GM18520 (cell line): Measurements from ENCODE around the gene NTRK2.
"Not testable (repeated sequence)": the region's sequence is repeated elsewhere in the genome, so short reads cannot be mapped to it uniquely, and the experiment has no call there.

Source experiments
- ATAC-seq: cut with Tn5 transposase; IDR thresholded peaks from one replicate; pipeline ENCODE4 v1.9.1; 2021; ENCODE audit not compliant: unreplicated experiment

NTRK2 gene

DNA sequence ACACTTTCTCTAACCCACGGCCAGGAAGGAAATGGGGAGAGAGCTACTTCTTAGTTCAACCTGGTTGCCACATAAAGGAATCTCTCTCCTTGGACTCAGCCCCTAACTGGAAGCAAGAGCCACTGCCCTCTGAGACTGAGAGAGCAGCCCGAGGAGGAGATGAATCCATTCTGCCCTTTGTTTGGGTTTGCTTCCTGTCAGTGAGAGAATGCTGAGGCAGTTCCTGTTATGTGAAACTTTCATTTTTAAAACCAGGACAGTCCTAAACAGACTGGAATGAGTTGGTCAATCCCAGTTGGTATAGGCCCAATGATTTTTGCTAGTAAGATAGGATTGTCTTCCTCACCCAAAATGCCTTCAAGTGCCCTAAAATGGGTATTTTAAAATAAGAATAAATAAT lies 205.1 kb downstream of the NTRK2 start:
- no peak for ATAC-seq

DNA sequence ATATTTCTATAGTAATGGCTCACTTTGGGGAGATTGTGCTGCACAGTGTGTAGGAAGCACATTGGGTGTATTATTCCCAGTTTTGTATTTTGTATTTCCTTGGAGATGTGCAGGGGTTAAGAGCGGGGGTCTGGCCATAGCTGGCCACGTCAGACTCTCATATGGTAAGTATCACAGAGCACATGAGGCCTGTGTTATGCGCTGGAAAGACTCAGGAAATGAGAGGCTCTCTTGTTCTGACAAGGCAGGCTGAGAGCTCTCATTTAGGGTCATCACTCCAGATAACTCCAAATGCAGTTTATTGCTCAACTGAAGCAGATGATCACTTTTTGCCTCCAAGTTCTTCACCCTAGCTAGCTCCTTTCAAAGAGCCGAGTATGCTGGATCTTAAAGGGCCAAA lies 205.7 kb downstream of the NTRK2 start:
- no peak for ATAC-seq

GRCh38 chr9:84879631-84880030 lies 210.1 kb downstream of the NTRK2 start:
- no peak for ATAC-seq

DNA sequence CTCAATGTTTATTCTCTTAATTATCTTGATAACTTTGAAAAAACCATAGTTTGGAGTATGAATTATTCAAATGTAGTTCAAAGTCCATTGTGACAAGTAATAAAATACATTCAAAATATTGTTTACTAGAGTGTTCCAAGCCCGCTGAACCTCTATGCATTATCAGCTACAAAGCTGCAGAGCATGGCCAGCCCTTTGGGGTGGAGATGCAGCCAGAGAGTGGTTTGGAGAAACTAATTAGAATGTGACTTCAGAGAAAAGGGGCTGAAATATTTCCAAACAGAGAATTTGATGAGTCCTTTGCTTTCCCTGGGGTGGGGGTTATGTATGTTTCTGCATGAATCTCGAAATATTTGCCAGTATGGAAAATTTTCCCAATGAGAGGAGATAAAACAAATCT lies 211.3 kb downstream of the NTRK2 start:
- ATAC-seq, result no peak

DNA sequence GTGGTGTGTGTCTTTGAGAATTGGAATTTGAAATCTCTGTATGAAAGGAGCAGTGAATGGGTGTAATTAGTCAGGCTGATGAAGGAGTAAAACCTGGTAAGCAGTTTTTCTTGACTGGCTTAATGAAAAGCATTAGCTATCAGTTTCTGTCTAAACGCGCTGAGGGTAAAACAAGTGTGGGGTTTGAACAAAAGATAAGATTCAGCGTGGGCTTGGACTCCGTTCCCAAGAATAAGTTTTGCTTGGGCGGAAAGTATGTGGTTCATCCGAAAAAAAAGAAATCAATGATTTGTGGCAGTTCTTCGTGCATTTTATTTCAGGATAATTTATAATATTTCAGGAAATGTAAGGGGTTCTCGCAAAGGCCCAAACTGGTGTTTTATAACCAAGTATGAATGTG lies 217.3 kb downstream of the NTRK2 start:
- no peak for ATAC-seq

DNA sequence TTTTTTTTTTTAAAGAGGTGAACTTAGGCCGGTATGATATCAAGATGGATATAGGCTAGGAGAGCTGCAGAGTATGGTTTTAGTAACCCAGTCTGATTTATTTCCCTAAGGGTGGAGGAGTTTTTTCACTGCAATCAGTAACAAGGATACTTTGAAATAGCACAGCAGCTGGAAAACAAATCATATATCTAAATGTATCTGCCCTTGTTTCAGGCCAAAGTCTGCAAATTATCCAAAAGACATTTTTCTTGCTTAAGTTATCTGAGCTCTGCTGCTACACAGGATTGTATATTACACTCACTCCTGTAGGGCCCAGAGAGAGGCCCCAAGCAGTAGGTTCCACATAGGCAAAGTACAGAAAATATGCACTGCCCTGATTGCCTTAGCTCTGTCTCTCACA lies 222.4 kb downstream of the NTRK2 start:
- ATAC-seq, result no peak

DNA sequence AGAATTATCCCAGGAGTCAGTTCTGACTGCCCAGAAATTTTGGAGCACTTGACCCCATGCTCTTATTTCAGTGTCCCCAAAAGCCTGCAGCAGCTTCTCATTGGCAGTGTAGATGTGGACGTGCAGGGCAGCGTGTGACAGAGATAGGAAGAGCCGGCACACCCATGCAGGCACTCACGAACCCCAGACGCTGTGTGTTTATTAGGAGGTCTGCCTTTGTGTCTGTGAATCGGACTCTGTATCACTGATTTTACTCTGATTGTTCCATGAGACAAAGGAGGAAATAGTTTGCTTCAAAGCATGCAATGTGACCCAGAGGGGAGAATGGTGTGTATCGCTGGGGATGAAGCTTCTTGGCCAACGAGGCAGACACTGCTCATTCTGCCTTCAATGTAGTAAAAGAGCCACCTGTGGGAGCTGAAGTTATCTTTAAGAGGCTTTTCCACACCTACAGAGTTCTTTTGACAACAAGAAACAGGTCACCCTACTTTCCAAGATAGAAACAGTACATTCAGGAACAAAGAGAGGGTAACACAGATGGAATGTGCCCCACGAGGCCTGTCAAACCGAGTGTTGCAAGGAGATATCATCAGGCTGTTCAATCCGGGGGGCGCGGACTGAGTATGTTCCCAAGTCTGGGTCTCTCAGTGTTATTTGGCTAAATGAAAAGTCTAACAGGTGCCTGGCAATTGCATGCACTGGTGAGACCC lies 224.0 kb downstream of the NTRK2 start:
- no peak for ATAC-seq

- ATAC-seq, result no peak
These were observed 225.3 kb downstream of the NTRK2 start for GRCh38 chr9:84894859-84895258.

DNA sequence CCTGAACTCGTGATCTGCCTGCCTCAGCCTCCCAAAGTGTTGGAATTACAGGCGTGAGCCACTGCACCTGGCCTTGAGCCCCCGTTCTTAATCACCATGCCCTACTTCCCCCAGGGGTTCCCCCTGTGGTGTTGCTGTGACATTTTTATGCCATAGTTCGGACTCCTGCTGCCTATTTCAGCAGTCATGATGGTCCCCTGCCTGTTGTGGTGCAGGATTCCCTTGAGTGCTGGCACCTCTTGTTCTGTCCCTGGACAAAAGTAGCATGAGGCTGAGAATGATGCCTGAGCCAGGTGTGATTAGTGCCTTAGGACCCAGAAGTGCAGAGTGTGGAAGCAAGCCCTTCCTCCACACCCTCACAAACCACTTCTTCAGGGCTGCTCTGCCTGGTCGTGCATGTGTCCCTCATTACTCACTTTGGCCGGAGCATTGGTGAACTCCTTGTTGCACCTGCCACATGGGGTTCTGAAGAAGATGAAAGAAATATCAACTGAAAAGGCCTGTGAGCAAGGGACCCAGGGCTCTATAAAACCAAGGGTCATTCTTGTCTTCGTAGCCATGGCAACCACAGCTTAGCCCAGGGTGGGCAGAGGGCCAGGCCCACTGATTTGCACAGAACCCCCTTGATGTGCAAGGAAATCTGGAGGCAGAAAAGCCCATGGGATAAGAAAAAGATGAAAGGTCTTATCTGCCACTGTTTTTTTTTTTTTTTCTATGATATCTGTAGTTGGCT lies 228.0 kb downstream of the NTRK2 start:
- ATAC-seq, result no peak

GRCh38 chr9:84898188-84898587 lies 228.7 kb downstream of the NTRK2 start:
- no peak for ATAC-seq

GRCh38 chr9:84898618-84899017 lies 229.1 kb downstream of the NTRK2 start:
- not testable (repeated sequence) for ATAC-seq

DNA sequence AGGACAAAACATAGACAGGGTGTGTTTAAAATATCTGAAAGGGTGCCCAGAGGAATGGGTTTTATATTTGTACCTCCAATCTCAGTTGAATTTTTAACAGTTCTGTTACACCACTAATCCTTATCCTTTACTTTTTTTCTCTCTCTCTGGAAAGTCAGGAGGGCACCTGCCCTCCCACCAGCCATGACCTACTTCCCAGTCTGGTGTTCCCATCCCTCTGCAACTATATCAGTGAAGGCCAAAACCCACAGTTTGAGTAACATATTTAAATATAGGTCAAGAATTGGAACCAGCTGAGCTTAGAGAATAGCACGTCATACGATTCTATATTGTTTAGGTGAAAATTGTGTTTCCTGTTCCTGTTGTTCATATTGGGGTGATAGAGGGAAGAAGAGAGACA lies 229.8 kb downstream of the NTRK2 start:
- ATAC-seq, result no peak

DNA sequence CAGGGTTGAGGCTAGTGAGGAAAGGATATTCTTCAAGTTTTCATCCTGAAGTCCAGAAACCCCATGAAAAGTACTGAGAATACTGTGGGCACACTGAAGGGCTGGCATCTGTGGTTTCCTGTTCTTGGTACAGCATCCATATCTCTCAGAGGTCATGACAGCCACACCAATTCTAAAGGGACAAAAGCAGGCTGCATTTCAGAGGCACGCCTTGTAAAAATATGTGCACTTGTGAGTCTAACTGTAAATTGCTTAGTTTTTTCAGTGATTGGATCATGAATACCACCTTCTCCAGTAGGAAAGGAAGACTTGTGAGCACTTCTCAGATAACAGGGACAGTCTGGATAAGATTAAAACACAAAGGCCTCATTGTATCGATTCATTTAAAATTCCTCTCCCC lies 230.9 kb downstream of the NTRK2 start:
- no peak for ATAC-seq

DNA sequence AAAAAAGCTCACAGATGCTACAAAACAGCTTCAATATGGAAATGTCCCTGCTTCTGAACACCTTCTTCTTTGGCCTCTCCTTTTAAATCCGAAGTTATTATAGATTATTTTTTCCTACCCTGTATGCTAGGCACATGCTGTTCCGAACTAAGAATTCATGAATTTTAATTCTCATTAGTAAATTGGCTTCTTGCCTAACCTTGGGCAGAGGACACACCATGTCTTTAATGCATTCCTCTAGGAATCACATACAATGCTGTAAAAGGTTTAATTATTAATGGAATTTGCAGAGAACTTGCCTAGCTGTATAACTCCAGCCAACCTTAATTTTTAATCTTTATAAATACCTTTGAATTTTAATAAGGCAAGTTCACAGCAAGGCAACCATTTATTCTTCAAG lies 234.4 kb downstream of the NTRK2 start:
- ATAC-seq, result no peak

DNA sequence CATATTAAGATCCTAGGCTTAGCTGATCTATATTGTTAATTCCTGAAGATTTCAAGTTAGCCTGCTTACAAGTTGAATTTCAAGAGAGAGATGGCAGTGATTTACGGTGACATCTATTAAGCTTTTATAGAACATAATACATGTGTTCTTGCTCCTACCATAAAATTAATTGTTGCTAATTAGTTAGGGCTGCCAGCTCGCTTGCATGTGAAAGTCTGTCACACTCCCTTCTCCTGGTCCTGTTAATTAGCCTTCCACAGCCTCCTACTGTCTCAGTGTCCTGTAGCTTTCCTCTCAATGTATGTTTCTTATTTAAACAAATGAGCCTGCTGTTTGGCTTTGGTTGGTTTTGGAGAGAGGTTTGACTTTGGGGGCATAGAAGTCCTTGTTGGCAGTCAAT lies 247.2 kb downstream of the NTRK2 start:
- no peak for ATAC-seq

DNA sequence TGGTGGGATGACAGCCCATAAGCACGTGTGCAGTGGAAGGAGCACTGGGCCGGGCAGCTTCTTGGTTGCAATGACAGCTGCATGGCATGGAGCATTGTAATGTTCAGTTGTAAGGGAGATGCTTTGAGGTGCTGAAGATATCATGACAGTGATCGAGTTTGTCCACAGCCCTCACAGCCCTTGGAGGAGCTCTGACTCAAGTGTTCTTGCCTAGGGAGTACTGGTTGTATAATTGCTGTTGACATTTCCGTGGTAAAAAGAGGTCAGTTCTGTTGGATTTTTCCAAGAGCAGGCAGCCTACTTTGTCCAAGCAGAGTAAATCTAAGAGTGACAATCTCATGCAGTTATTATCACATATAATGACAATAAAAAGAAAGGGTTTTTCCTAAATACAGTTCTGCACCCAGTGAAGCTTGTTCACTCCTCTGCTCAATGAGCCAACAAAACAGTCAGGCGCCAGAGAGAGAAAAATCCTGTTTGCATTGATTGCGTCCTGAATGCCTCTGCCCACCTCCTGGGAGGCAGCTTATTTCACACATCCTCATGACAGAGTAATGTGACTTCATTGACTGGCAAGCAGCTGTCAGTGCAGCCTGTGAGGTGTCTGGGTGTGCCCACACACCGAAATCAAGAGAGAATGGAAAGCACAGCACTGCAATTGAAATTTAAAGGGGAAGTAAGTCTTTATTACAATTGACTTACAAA lies 248.0 kb downstream of the NTRK2 start:
- no peak for ATAC-seq

- ATAC-seq, result no peak
These were observed 249.9 kb downstream of the NTRK2 start for GRCh38 chr9:84919440-84919839.

DNA sequence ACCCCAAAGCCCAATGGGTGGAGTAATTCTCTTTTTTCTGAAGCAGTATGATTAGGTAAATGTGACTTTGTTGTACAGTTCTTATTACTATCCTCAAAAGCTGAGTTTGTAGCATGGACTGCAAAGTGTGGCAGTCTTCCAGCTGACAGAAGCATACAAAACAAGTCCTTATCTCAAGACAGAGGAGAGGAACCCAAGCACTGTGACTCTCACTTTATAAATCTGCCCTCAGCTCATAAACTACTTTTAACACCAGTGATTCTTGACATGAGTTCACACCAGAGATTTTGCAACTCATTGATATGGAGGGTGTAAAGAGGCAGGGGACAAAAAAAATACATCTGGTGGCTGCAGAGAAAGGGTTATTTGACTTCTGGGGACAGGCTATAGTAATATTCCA lies 251.6 kb downstream of the NTRK2 start:
- ATAC-seq, result no peak

GRCh38 chr9:84922051-84922450 lies 252.5 kb downstream of the NTRK2 start:
- no peak for ATAC-seq

DNA sequence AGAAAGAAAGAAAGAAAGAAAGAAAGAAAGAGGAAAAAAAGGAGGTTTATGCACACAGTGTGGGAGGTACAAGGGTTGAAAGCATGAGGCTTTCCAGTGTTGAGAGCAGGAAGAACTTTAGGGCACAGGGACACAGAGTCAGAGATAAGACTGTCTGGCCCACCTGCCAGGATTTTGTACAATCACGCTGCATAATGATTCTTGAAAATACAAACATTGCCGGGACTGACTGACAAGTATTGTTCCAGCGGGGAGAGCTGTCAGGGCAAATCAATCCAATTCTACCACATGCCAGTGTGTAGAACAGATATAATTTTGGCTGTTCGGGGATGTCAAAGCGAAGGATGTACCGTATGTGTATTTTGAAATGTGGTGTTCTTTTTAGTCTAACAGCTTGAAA lies 254.7 kb downstream of the NTRK2 start:
- ATAC-seq, result no peak

DNA sequence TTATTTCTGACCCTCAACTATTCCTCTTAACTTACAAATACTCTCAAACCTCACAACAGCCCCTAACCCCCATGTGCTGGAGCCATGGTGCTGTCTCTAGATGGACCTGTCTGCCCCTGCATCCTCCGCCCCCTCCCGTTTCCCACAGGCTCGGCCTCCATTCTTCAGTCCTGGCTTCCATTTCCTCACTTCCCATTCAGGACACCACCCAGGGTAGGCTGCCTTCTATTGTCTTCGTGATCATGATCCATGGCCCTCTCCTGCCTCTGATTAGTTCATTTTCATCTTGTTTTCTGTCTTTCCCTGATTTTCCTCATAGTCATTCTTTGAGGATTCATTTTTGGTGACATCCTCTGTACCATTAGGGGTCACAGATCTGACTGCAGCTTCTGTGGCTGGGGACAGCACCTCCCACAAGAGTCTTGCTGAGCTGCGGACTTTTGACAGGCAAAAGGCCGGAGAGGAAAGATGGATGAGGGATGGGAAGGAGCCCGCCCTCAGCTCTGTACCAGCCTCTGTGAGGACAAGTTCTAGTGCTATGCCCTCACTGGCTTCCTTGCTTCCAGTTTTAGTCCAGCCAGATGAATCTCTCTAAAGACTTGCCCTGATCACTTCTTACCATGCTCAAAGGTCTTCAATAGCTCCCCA lies 255.8 kb downstream of the NTRK2 start:
- no peak for ATAC-seq

GRCh38 chr9:84926793-84927192 lies 257.3 kb downstream of the NTRK2 start:
- ATAC-seq, result no peak
